PC-3 (cell line): ENCODE data around the gene CXADR.

Source experiments
- EZH2phosphoT487 ChIP-seq: fragments of 300-600 bp; sonication (generic); IDR thresholded peaks from 2 replicates; pipeline ENCODE4 v1.6.1; 2018; ENCODE audit warnings: mild to moderate bottlenecking, antibody characterized with exemption, low read length, borderline replicate concordance
- TF ChIP-seq, protein P1 (sequence below): fragments of 300-600 bp; sonication (generic); conservative IDR thresholded peaks from 2 replicates; pipeline ENCODE4 v1.5.1; 2017; ENCODE audit warnings: antibody characterized with exemption, low read depth, mild to moderate bottlenecking, low read length

DNA sequence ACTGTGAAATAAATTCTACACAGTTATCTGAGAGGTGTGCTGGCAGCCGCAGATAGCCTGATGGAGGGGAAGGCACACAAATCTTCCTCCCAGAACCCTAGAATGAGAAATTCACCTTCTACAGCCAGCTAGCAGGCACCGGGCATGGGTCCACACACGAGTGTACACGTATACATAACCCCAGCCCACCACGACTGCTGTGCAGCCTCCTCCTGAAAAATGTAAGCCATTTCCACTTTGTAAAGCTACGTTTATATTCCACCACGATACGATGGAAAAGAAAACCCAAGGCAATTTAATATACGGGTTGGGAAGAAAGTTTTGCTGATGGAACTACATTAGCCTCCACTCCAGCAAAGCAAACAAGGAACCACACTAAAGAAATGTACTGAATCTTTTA, 98.1 kb downstream of the CXADR start:
- TF ChIP-seq, protein P1, sequence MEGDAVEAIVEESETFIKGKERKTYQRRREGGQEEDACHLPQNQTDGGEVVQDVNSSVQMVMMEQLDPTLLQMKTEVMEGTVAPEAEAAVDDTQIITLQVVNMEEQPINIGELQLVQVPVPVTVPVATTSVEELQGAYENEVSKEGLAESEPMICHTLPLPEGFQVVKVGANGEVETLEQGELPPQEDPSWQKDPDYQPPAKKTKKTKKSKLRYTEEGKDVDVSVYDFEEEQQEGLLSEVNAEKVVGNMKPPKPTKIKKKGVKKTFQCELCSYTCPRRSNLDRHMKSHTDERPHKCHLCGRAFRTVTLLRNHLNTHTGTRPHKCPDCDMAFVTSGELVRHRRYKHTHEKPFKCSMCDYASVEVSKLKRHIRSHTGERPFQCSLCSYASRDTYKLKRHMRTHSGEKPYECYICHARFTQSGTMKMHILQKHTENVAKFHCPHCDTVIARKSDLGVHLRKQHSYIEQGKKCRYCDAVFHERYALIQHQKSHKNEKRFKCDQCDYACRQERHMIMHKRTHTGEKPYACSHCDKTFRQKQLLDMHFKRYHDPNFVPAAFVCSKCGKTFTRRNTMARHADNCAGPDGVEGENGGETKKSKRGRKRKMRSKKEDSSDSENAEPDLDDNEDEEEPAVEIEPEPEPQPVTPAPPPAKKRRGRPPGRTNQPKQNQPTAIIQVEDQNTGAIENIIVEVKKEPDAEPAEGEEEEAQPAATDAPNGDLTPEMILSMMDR: no peak
- no peak for TF ChIP-seq EZH2phosphoT487
